Fibroblast of peridontal ligament (primary cell): ENCODE results near the gene GRAP2.
"Not testable (repeated sequence)": the region's sequence is repeated elsewhere in the genome, so short reads cannot be mapped to it uniquely, and the experiment has no call there.

Experiments
- DNase-seq: peaks from one replicate; pipeline ENCODE4 v3.0.0-alpha.2; 2010; ENCODE audit errors: extremely low read depth

GRAP2 gene

DNA sequence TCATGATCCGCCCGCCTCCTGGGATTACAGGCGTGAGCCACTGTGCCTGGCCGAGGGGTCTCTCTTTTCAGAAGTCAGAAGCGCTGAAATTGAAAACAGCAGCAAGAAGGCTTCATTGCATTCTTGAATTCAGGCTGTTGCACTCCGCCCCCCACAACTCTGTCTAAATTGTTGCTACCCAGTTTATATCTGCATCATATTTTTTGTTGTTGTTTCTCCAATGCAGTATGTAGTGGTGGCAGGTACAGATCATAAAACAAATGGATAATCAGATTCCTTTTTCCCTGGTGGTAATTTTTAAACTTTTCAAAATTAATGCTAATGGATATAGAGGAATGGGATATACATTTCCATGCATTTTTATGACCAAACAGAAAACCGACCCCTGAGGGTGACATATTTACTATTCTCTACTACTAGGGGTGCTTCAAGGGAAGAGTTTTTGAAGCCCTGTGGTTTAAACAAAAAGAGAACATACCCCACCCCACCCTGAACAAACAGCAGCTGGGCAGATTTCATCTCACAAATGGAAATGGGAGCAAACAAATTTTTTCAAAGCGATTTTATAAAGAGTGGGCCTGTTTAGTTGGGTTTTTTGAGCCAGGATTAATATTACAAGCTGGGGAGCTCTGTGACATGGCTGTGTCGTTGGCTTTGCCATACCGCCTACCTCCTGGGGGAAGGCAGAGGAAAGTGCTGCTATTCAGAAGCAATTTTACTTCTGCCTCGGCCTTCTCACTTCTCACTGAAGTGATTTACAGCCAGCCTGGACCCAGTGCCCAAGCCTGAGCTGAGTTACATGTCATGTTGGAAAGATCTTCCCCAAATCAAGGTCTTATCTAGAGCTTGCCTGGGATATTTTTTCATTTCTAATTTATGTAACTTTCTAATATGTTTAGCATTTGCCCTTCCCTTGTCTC, 43.3 kb downstream of the GRAP2 start:
- DNase-seq, result no peak

DNA sequence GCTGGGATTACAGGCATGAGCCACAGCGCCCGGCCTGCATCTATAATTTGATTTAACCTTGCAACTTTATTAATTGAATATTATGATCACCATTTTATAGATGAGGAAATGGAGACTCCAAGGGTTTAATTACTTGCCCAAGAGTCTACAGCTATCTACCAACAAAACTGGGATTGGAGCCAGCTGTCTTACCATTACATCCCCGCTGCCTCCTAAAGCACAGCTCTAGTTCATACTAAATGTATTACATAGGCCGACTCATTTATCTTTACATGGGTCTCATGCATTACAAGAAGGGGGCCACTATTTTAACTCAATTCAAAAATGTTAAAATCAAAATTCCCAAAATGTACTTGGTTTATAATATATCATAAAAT, 45.2 kb downstream of the GRAP2 start:
- DNase-seq, result no peak

DNA sequence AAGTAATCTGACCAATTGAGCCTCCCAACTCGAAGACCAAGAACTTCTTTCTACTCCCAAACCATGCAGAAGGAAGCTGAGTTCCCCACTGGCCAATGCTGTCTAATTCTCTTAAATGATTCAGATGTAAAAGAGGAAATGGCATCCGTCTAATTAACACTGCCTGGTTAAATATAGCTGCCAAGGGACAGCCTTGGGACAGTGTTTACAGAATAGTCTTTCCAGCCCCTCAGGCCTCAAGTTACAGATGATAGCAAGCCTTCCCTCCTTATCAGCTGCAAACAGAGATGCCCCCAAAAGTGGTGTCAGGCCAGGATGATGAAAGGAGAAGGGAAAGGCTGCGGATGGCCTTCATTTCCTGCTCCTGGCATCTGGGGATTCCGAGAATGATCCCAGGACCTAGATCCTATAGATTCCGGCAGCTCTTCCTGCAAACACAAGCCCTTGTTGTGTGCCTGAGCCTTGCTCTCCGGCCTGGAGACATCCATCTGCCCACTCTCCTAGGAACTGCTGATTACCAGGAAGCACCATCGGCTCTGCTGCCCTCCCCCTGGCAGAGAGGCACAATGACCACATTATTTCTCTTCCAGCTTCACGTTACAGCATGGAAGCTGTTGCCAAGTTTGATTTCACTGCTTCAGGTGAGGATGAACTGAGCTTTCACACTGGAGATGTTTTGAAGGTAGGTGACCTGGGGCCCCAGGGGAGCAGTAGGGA, 45.8 kb downstream of the GRAP2 start:
- DNase-seq, result no peak

DNA sequence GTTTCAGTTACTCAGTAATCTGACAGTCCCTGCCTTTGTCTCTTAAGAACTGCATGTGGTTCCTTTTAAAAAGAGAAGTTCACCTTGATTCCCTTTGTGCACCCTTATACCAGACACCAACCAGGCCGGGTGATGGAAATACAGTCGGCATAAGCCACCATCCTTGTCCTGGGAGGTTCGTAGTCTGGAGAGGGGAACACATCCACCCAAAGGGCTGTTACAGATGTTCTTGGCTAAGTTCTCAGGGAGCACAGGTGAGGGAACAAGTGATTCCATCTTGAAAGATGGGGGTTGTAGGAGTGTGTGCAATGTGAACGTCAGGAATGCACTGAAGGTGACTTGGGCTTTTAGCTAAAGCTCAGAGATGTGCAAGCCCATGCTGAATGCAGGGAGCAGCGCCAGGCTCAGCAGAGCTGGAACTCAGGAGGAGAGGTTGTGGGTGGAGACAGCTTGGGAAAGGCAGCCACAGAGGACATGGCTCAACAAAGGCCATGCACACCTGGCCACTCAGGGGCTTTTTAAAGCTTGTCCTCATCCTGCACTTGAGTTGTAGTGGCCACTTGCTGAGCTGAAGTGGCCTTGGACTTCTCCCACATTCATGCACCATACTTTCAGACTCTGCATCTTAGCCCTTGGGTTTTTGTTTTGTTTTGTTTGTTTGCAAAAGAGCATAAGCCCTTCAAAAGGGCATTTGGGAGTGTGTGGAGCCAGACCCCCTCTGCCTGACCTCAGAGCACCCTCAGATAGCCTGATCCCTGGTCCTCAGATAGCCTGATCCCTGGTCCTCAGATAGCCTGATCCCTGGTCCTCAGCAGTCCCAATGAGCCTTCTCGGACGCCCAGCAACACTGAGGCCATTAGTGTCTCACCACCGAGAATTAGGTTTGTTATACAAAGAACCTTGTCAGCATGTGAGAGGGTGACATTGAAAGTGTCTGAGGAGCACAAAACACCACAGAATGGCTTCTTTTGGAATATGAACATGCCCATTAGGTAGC, 46.6 kb downstream of the GRAP2 start:
- DNase-seq, result no peak

DNA sequence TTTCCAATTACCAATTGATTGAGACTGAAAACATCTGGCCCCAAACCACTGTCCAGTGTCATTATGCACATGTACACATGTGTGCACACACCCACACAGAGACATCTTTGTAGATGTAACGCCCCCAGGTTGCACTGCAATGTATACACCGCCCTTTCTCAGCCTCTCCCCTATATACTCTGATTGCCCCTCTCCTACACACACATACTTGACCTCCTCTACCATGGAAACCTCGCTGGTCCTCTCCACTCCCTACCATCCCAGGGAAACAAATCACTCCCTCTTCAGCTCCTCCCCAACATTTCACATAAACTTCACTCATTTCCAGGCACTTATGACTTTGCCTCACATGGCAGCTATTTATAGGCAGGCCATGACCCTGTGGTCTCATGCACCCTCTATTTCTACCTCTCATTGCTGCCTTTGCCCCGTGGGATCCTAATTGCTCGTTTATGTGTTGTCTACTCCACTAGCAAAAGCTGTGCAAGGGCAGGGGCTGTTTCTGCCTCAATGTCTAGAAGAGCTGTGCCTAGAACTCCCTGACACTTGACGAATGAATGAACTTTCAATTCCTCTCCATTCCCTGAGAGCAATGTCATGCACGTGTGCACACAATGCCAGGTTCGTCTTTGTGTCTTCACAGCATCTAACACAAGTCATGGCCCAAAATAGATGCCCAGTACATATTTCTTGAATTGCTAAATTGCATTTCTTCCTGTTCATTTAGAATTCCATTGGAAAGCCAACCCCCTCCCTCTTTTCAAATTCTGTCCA, 49.3 kb downstream of the GRAP2 start:
- DNase-seq, result no peak

DNA sequence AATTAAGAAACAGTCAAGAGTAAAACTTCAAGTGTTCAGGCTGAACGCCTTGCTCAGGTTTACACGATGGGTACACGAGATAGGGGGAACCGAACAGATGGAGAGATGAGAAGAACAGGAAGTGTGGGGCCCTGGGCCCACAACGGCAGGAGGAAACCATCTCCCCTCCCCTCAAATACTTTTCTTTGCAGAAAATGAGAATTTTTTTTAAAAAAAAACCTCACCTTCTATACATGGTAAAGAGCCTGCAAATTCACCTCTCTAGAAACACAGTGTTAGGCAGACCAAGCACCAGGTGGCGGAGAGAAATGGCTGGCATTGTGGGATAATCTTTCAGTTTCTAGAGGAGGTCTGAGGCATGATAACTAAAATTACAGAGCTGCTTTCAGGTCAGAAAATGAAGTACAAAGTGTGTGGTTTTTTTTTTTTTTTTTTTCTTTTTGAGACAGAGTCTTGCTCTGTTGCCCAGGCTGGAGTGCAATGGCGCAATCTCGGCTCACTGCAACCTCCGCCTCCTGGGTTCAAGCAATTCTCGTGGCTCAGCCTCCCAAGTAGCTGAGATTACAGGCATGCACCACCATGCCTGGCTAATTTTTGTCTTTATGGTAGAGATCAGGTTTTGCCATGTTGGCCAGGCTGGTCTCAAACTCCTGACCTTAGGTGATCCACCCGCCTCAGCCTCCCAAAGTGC, 50.9 kb downstream of the GRAP2 start:
- not testable (repeated sequence) for DNase-seq

DNA sequence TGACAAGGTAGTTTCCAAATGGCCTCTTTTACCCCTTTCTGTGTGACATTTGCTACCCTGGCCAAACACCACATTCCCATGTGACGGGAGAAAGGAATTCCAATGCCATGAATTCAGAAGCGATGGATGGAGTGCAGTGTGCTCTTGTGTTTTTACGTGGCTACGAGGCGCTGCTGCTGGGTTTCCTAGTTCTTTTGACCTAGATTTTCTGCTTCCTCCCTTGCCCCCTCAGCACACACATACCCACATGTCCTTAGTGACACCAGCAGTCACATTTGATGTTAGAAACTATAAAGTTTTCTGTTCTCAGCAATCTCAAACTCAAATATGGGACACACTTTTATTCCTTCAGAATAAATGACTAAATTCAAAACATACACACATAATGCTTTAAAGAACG, 51.5 kb downstream of the GRAP2 start:
- no peak for DNase-seq

DNA sequence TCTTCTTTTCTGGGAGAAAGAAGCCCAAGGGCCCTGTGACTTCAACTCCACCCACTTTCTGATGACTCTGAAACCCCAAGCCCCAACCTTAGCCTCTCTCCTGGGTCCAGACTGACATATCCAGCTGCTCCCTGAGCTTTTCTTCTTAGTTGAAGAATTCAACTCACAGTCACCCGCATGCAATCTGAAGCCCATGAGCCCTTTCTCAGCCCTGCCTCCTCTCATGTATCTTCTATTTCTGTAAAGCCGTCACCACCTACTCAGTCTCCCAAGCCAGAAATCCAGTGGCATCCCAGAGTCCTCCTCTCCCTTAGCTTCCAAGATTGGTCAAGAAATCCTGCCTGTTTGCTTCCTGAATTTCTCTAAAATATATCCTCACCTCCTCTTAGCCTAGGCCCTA, 52.2 kb downstream of the GRAP2 start:
- DNase-seq, result no peak

DNA sequence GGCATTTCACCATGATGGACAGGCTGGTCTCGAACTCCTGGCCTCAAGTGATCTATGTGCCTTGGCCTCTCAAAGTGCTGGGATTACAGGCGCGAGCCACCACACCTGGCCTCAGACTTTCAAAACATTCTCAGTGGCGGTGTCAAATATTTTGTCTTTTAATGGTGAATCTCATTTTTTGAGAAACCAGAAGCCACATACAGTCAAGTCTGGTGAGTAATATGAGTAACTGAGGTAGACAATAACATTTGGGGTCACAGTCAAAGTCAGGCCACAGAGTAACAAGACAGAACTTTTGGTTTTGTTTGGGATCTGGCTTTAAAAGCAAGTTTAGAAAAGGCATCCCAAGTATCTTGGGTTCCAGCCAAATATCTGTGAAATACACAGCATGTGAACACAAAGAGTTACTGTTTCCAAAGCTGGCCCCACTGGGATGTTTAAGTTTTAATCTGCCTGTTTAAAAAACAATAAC, 53.7 kb downstream of the GRAP2 start:
- DNase-seq, result peak; percentile 70

DNA sequence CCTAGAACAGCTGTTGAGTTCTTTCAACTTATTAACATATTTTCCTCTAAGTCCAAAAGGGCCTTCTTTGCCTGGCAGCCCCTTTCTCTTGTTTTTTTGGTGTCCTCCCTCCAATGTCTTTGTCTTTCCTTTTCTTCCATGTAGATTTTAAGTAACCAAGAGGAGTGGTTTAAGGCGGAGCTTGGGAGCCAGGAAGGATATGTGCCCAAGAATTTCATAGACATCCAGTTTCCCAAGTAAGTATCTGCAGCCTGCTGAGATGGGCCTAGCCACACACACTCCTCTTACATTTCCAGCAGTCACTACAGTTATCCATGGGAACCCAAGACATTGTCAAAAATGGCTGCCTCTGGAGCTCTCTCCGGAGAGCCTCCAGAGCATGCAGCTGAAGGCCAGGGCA, 54.8 kb downstream of the GRAP2 start:
- no peak for DNase-seq

DNA sequence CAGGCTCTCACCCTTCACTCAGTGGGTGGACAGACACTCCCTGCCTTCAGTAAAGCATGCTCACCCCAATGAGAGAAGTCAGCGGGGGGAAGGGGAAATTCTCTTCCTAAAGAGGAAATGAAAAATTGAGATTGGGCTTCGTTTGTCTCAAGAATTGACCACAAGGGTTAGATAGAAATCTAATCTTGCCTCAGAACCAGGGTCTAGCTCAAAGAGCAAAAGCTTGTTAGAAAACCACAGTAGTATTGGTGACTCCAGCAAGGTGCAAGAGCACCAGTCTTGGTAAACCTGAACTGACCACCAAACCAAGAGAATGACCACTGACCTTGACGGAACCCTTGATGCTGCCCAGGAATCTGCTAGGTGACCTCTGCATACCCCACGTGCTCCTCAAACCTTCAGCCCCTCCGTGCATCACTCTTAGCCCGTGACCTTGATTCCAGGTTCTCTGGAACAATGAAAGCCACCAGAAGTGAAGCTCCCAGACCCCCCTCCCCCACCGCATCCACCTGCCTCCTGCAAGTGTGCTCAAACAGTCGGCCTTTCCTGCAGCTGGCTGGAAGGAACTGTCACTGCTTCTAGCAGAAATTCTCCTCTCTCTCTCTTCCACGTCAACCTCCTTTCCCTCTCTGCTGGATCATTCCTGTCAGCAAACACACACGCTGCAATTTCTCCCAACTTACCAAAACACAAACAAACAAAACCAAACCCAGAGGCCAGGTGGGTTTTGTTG, 56.2 kb downstream of the GRAP2 start:
- DNase-seq, result no peak

DNA sequence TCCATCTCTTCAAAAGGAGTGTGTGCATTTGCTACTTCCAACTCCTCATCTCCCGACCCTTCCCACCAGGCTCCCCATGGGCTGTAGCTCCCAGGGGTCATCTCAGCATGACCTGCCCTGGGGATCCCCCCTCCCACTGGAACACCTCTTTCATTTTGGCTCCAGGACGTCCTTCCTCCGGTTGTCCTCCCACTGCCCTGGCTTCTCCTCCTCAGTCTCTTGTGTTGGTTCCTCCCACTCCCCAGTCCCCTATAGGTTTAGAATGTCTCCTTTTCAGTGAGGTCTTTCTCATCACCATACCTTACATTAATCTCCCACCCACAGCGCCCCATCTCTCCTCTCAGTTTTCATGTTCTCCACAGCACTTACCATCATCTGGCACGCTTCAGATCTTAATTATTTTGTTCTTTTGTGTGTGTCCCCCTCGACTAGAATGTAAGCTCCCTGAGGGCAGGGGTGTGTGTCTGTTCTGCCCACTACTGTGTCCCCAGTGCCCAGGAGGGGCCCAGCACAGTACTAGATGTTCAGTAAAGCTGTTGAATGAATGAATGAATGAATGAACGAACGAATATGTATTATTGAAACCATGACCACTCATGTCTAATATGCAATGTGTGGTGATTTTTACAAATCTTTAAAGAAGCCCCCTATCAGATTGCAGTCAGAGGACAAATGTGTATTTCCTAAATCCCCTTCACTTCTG, 57.3 kb downstream of the GRAP2 start:
- no peak for DNase-seq

DNA sequence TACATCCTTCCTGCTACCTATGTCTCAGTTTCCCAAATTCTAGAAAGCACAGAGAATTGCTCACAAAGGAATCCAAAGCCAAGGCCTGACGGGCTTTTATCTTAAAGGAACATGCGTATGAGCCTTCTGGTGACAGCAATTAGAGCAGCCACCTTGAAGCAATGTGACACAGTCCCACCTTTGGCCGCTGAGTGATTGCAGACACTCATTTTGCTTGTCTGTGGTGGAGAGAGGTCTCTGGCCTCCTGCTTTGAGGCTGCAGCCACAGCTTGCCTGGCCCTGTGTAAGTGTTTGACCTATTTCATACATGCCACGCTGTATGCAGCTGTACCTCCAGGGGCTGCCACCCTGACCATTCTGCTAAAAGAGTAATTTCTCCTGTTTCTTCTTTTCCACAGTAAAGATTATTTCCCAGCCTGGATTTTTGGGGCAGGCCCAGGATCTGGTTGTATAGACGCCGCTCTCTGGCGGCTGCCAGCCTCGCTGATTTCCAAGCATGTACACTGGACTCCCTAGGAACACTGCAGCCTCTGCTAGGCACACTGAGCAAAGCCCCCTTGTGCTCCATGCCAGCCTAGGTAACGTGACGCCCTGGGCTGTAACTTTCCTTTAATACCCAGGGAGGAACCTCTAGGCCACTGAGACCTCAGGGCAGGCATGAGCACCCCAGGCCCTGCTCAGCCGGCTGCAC, 58.2 kb downstream of the GRAP2 start:
- DNase-seq, result no peak

DNA sequence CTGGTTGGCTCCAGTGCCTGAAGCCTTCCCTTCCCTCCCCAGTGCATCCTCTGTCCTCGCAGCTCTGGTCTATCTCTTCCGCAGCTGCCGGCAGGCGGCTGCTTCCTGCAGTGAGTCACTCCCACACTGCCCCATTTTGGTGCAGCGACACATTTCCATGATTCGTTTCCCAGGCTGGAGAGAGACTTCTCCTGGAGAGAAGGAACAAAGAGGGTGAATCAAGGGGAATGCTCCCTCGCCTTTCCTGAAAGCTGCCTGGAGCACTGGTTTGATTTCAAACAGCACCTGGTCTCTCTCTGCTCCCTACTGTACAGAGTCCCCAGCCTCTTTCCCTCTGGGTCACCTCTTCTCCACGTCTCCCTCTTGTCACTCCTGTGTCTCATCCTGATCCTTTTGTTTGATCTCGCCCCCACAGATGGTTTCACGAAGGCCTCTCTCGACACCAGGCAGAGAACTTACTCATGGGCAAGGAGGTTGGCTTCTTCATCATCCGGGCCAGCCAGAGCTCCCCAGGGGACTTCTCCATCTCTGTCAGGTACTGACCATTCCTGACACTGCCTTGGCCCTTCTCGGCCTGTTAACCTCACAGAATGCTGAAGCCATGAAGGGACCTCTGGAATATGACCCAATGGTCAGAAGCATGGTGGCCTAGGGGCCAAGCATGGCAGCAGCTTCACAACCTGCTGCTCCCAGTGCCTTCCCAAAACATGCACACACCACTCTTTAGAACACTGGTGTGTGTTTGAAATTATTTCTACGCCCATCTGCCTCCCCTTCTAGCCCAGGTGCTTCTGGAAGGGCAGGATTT, 59.0 kb downstream of the GRAP2 start, which contains the start of gene TMA7B:
Gene TMA7B, plus strand, starts transcription at position 758 of the 808 bp plus-strand sequence. CDS start 3,978 bp downstream, outside the sequence.
- DNase-seq, result peak; percentile 6

DNA sequence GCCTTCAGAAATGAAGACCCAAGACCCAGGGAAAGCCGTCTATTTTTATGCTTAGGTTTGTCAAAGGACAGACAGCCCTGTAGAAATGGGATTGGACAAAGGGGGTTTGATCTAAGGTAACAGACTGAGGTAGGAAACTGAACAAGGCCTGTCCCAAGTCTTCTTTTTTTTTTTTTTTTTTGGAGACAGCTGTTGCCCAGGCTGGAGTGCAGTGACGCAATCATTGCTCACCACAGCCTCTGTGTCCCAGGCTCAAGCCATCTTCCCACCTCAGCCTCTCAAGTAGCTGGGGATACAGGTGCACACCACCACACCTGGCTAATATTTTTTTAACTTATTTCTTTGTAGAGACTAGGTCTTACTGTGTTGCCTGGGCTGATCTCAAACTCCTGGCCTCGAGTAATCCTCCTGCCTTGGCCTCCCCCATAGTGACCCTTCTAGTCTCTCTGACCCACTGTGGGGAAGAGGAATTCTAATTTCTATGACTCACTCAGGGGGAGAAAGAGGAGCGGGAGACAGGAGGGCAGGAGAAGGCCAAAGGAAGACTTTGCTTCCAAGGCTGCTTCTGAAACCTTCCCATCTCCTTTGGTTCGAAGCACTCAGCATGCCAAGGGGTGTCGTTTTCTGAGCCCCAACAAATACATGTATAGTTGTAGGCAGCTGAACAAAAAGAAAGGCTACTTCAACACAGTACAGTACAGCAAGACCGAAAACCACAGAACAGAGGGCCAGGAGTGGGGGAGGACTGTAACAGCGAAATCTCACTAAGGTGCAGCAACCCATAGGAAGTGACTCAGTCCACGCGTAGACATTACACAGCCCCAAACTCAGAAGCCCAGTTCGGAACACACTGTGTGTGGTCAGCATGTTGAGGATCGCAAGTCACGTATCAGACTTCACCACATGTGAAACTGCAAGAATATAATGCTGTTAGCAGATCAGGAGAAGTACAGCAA, 60.2 kb downstream of the GRAP2 start:
- peak; percentile 62 for DNase-seq

DNA sequence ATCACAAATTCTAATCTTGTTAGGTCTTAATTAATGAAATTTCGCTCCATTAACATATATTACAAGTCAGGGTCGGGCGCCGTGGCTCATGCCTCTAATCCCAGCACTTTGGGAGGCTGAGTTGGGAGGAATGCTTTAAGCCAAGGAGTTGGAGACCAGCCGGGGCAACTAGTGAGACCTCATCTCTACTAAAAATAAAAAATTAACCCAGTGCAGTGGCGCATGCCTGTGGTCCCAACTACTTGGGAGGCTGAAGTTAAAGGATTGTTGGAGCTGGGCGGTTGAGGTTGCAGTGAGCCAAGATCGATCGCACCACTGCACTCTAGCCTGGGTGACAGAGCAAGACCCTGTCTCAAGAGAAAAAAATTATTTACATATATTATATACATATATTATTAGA, 61.2 kb downstream of the GRAP2 start:
- DNase-seq, result no peak
